ENCODE data around the gene PRDM11. TPM values are rescaled to one million over a fixed set of nuclear protein-coding genes. Genes with fewer than 3 reads are reported as not detected.

The PRDM11 gene
- 1 to 10 TPM; 5.6 to 7.7 TPM for total RNA-seq
- polyA plus RNA-seq: 3.1 TPM

DNA sequence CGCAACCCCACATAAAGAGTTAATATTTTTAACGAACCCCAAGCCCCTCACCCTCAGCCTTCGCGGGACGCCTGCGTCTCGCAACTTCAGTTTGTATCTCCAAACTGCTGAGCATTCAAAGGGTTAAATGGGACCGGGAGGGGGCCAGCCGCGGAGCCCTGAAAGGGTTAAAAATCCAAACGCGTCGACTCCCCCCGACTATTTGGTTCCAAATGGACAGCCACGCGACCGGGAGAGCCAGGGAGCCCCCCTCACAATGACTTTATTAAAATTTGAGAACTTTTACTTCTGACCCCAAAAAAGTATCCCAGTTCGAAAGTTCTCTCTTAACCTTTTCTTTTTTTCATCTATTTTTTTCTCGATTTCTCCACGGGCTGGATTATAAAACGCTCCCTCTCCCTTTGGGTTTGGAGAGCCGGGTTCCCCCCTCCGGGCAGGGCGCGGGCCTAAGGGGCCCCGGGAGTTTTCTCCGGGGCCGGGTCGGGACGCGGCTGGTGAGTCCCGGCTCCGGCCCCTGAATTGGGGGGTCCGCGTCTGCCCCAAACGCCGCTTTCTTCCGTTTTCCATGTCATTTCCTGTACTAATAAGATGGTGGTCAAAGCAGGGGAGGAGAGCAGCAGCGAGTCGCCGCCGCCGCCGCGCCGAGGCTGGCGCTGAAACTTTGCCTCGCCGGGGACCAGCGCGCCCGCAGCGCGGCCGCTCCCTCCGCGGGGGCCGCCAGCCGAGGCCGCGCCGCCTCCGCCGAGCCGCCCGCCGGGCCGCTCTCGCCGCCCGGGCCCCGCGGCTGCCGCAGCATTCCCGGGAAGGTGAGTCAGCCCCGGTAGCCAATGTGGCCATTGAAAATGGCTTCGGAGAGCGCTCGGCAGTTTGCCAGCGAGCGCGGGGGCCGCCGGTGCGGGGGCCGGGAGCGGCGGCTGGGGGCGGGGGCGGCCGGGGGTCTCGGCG lies at the start of gene PRDM11:
Gene PRDM11 (plus strand): TSS at position 568 of the 945 bp plus-strand sequence. CDS start 35,128 bp downstream, outside the sequence.
- H3K4me3 ChIP-seq (ENCODE audit: low read length): peak within 1 kb of the TSS; percentile 76
- CTCF ChIA-PET: interaction anchor here (0.6 to 1.0 kb wide), 2 partner anchors 9 to 210 kb away, joined by 3 to 4 read pairs; no protein-coding TSS in a partner anchor
- DNase-seq: peak in 4 of 5 donors; percentile 53 to 76 (median 60)
- H3K4me1 ChIP-seq (ENCODE audit: insufficient read depth, low read length): peaks cover 22% of the 10 kb centered on the region
- peaks cover 4% of the 10 kb centered on the region for H3K27me3 ChIP-seq (ENCODE audit: insufficient read depth, low read length, poor library complexity, severe bottlenecking)
- no peaks in the 10 kb centered on the region for H3K9me3 ChIP-seq (ENCODE audit: low read length)
- Mint-ChIP-seq H3K27ac (peak within 1 kb of the TSS; percentile 89 to 99 (median 93)), H3K36me3 (peaks cover 0 to 7% (median 3%) of the 10 kb centered on the region in 3 donors), H3K4me1 (peaks cover 37 to 50% (median 42%) of the 10 kb centered on the region in 3 donors), H3K4me3 (peak within 1 kb of the TSS; percentile 90 to 95 (median 92)), H3K27me3 (peaks cover 3 to 7% of the 10 kb centered on the region in 2 donors), H3K9me3 (no peaks in the 10 kb centered on the region)
- H3K36me3 ChIP-seq (ENCODE audit: insufficient read depth, low read length): no peaks in the 10 kb centered on the region
- peak within 1 kb of the TSS; percentile 77 for H3K27ac ChIP-seq (ENCODE audit: low read depth, low read length)
- POLR2A ChIA-PET: no interaction called here

DNA sequence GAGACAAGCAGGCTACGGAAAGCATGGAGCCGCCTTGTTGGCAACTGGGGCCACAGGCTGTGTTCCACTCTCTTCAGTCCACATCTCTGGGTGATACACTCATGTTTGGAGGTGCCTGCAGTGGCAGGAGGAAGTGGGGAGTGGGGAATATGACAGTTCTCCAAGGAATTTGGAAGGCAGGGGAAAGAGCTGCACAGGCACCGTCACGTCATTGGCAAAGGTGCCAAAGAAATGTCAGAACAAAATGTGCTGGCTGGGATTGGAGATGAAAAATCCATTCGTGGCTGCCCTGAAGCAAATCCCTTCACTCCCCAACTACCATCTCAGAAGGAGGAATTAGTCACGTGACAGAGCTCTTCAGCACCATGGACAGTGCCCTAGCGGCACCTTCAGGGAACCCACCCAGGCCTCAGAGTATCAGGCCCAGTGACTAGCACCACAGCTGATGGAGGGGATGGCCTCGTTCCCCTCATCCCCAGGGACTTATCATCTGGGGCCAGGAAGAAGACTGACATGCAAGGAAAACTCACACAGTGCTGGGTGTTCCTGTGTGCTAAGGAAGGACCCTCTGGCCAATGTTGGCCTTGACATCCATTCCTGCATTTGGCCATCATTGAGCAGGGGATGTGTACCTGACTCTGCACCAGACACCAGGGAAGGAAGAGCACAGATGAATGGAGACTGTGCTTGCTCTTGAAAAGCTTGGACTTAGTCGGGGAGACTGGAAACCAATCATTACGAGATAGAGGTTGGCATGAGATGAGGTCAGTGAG lies 48.5 kb upstream of the PRDM11 start:
- H3K9me3 Mint-ChIP-seq: no peaks in the 10 kb centered on the region
- Histone ChIP-seq H3K4me1 (ENCODE audit: insufficient read depth, low read length) (peaks cover 26% of the 10 kb centered on the region), H3K4me3 (ENCODE audit: low read length) (no peak overlapping the region), H3K27me3 (ENCODE audit: insufficient read depth, low read length, poor library complexity, severe bottlenecking) (no peaks in the 10 kb centered on the region), H3K36me3 (ENCODE audit: insufficient read depth, low read length) (no peaks in the 10 kb centered on the region), H3K27ac (ENCODE audit: low read depth, low read length) (no peak overlapping the region), H3K9me3 (ENCODE audit: low read length) (no peaks in the 10 kb centered on the region)
- H3K27ac Mint-ChIP-seq: peak overlapping the region in 4 of 8 donors; percentile 12 to 27 (median 23)
- DNase-seq: peak in 4 of 5 donors; percentile 28 to 65 (median 29)
- H3K4me1 Mint-ChIP-seq: peaks cover 37 to 43% (median 43%) of the 10 kb centered on the region in 3 donors
- H3K4me3 Mint-ChIP-seq: no peak overlapping the region
- ChIA-PET CTCF (interaction anchor here (1.1 to 18.3 kb wide), 5 partner anchors 8 to 532 kb away, joined by 3 to 1027 read pairs (median 6); partner anchors contain the start of gene CD82), POLR2A (no interaction called here)
- no peaks in the 10 kb centered on the region for H3K36me3 Mint-ChIP-seq
- H3K27me3 Mint-ChIP-seq: peaks cover 0 to 5% of the 10 kb centered on the region in 2 donors

DNA sequence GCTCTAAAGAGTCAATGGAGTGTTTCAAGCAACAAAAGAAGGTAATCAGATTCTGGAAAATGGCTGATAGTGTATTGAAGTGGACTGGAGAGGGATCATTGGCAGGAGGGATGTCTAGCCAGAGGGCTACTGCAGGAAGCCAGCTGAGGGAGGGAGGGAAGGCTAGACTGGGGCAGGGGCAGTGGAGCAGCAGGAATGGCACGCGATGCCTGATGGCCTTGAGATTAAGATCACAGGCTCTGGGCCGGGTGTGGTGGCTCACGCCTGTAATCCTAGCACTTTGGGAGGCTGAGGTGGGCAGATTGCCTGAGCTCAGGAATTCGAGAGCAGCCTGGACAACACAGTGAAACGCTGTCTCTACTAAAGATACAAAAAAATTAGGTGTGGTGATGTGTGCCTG lies 47.5 kb upstream of the PRDM11 start:
- no peaks in the 10 kb centered on the region for H3K9me3 Mint-ChIP-seq
- ChIA-PET CTCF (interaction anchor here (1.3 to 18.3 kb wide), 2 partner anchors 19 to 162 kb away, joined by 6 to 1027 read pairs; no protein-coding TSS in a partner anchor), POLR2A (no interaction called here)
- Histone ChIP-seq H3K4me3 (ENCODE audit: low read length) (no peak overlapping the region), H3K9me3 (ENCODE audit: low read length) (no peaks in the 10 kb centered on the region), H3K27me3 (ENCODE audit: insufficient read depth, low read length, poor library complexity, severe bottlenecking) (no peaks in the 10 kb centered on the region), H3K27ac (ENCODE audit: low read depth, low read length) (no peak overlapping the region), H3K36me3 (ENCODE audit: insufficient read depth, low read length) (no peaks in the 10 kb centered on the region), H3K4me1 (ENCODE audit: insufficient read depth, low read length) (peaks cover 21% of the 10 kb centered on the region)
- peaks cover 0 to 5% of the 10 kb centered on the region in 2 donors for H3K27me3 Mint-ChIP-seq
- no peak for DNase-seq
- no peaks in the 10 kb centered on the region for H3K36me3 Mint-ChIP-seq
- H3K27ac Mint-ChIP-seq: peak overlapping the region in 1 of 8 donors; percentile 12
- no peak overlapping the region for H3K4me3 Mint-ChIP-seq
- peaks cover 31 to 38% (median 37%) of the 10 kb centered on the region in 3 donors for H3K4me1 Mint-ChIP-seq

DNA sequence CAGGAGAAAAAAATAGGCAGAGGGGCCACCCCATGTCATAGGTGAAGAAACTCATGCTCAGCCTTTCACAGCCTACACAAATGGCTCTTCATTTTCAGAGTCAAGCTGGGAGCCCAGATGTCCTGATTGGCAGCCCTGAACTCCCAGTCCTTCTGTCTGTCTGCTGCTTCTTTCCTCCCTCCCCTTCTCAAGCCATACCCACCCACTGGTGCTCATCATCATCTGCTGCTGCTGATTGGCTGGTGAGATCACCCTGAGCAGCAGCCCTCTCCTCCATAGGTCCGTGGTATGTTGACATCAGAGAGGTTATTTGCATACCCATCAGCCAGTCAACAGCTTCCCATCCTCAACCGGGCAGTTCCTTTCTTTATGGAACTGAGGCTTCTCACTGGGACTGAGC lies 46.1 kb upstream of the PRDM11 start:
- Histone ChIP-seq H3K4me3 (ENCODE audit: low read length) (no peak overlapping the region), H3K9me3 (ENCODE audit: low read length) (no peaks in the 10 kb centered on the region), H3K4me1 (ENCODE audit: insufficient read depth, low read length) (peaks cover 18% of the 10 kb centered on the region), H3K27me3 (ENCODE audit: insufficient read depth, low read length, poor library complexity, severe bottlenecking) (no peaks in the 10 kb centered on the region), H3K27ac (ENCODE audit: low read depth, low read length) (no peak overlapping the region), H3K36me3 (ENCODE audit: insufficient read depth, low read length) (no peaks in the 10 kb centered on the region)
- Mint-ChIP-seq H3K4me1 (peaks cover 27 to 35% (median 34%) of the 10 kb centered on the region in 3 donors), H3K4me3 (no peak overlapping the region), H3K27me3 (peaks cover 0 to 5% of the 10 kb centered on the region in 2 donors), H3K27ac (peak overlapping the region in 5 of 8 donors; percentile 35 to 73 (median 48)), H3K9me3 (no peaks in the 10 kb centered on the region), H3K36me3 (no peaks in the 10 kb centered on the region)
- ChIA-PET POLR2A (no interaction called here), CTCF (interaction anchor here (1.0 to 18.3 kb wide), 3 partner anchors 120 to 163 kb away, joined by 3 to 1027 read pairs (median 3); partner anchors contain the start of gene TP53I11)
- no peak for DNase-seq

DNA sequence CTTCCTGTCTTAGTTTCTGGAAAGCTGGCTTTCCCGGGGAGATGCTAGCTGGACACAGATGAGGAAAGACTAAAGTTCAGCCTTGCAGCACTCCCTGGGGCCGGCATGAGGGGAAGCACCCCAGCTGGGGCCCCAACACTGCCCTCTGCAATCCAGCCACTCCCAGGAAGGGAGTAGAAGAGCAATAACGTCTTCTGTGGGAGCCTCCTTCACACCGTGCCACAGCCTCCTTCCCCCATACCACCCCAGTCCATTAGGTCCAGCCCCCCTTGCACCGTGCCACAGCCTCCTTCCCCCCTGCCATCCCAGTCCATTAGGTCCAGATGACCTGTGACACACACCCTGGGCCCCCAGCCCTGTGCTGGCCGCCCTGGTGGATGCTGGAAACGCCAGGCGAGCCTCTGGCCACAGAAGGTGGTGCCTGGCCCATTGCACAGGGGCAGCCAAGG lies 44.1 kb upstream of the PRDM11 start:
- Mint-ChIP-seq H3K27ac (peak overlapping the region; percentile 64 to 94 (median 87)), H3K4me3 (peak overlapping the region in 6 of 7 donors; percentile 77 to 89 (median 82)), H3K9me3 (no peaks in the 10 kb centered on the region), H3K27me3 (peaks cover 0 to 5% of the 10 kb centered on the region in 2 donors), H3K36me3 (no peaks in the 10 kb centered on the region), H3K4me1 (peaks cover 24 to 32% (median 31%) of the 10 kb centered on the region in 3 donors)
- CTCF ChIA-PET: interaction anchor here (0.7 to 18.3 kb wide), 24 partner anchors 9 to 541 kb away, joined by 3 to 1027 read pairs (median 4); partner anchors contain the start of gene TP53I11
- POLR2A ChIA-PET: interaction anchor here (0.7 to 2.9 kb wide), 5 partner anchors 8 to 166 kb away, joined by 3 to 17 read pairs (median 5); partner anchors contain the start of gene TP53I11
- DNase-seq: no peak
- Histone ChIP-seq H3K4me3 (ENCODE audit: low read length) (peak overlapping the region; percentile 21), H3K36me3 (ENCODE audit: insufficient read depth, low read length) (no peaks in the 10 kb centered on the region), H3K9me3 (ENCODE audit: low read length) (no peaks in the 10 kb centered on the region), H3K4me1 (ENCODE audit: insufficient read depth, low read length) (peaks cover 18% of the 10 kb centered on the region), H3K27me3 (ENCODE audit: insufficient read depth, low read length, poor library complexity, severe bottlenecking) (no peaks in the 10 kb centered on the region), H3K27ac (ENCODE audit: low read depth, low read length) (no peak overlapping the region)

DNA sequence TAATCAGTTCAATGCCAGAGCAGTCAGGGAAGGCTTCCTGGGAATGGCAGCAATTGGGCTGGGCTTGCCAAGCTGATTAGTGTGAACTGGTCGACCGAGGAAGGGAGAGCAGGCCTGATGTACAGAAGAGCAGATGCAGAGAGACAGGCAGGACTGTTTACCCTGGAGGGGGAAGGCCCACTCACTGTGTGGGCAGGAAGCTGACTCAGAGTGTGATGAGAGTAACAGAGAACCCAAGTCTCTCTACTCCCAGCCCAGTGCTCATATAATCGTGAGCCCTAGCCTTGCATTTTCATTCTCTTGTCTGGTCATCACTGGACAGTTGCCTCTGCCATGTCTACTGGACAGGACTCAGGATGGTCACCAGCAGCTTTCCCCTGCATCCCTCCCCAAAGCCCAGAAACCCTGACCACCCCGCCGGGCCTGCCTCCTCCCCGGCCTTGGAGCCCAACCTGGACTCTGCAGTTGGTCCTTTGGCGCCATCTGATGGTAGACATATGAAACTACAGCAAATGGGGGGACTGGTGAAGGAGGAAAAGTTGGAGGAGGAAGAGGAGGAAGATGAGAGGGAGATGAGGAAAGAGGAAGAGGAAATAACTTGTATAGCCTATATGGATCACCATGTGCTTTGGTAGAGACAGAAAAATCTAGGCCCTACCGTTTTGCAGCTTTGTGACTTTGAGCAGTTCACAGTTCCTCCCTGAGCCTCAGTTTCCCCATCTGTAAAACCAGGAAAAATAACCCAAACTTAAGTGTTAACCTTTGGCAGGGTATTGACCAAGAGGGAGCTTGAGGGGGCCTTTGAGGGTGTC lies 43.4 kb upstream of the PRDM11 start:
- peaks cover 0 to 5% of the 10 kb centered on the region in 2 donors for H3K27me3 Mint-ChIP-seq

More for the DNA sequence above, 43.4 kb upstream of the PRDM11 start:
- Histone ChIP-seq H3K36me3 (ENCODE audit: insufficient read depth, low read length) (no peaks in the 10 kb centered on the region), H3K9me3 (ENCODE audit: low read length) (no peaks in the 10 kb centered on the region), H3K27me3 (ENCODE audit: insufficient read depth, low read length, poor library complexity, severe bottlenecking) (no peaks in the 10 kb centered on the region), H3K4me3 (ENCODE audit: low read length) (peak overlapping the region; percentile 21), H3K27ac (ENCODE audit: low read depth, low read length) (no peak overlapping the region), H3K4me1 (ENCODE audit: insufficient read depth, low read length) (peaks cover 18% of the 10 kb centered on the region)
- Mint-ChIP-seq H3K27ac (peak overlapping the region; percentile 64 to 94 (median 87)), H3K4me3 (peak overlapping the region; percentile 36 to 89 (median 81)), H3K36me3 (no peaks in the 10 kb centered on the region), H3K4me1 (peaks cover 24 to 30% (median 30%) of the 10 kb centered on the region in 3 donors), H3K9me3 (no peaks in the 10 kb centered on the region)
- ChIA-PET POLR2A (interaction anchor here (0.7 to 2.9 kb wide), 5 partner anchors 9 to 167 kb away, joined by 3 to 17 read pairs (median 5); partner anchors contain the start of gene TP53I11), CTCF (interaction anchor here (0.7 to 18.3 kb wide), 36 partner anchors 9 to 541 kb away, joined by 3 to 1027 read pairs (median 4); partner anchors contain the start of gene TP53I11)
- DNase-seq: peak; percentile 43 to 84 (median 60)
